MM.1S (cell line): ENCODE results near the gene ADAMTSL3.

Experiments
- CTCF ChIP-seq: fragments of 300-600 bp; sonication (generic); IDR thresholded peaks from 2 replicates; pipeline ENCODE4 v1.5.1; 2016; ENCODE audit warnings: antibody characterized with exemption, low read length, mixed read lengths
- EZH2 ChIP-seq: fragments of 300-600 bp; sonication (generic); optimal IDR thresholded peaks from 2 replicates; pipeline ENCODE3; 2017; ENCODE audit warnings: low read depth, mild to moderate bottlenecking, antibody characterized with exemption, low read length, mixed read lengths

DNA sequence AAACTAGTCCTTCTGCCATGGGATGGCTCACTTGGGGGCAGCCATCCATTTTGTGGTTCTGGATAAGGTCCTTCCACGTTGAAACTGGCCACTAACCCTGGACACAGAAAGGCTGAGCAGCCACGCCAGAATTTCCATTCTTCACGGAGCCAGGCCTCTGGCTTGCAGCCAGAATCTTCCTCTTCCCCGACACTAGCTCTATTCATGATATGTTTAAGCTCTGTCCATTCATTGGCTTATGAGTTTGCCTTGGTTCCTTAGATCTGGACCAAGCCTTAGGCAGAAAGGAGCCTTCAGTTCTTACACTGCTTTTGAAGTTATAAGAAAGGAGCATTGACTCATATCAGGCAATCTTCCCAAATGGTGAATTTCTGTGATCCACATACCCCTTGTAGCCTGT, 293.2 kb downstream of the ADAMTSL3 start:
- TF ChIP-seq CTCF, result no peak
- no peak for TF ChIP-seq EZH2
